ENCODE results near the gene ANKS6. TPM values are rescaled to one million over a fixed set of nuclear protein-coding genes. Genes with fewer than 3 reads are reported as not detected.

The ANKS6 gene
- total and polyA plus RNA-seq, 8 donors, result 10.7 to 75.0 (median 19.5) TPM

DNA sequence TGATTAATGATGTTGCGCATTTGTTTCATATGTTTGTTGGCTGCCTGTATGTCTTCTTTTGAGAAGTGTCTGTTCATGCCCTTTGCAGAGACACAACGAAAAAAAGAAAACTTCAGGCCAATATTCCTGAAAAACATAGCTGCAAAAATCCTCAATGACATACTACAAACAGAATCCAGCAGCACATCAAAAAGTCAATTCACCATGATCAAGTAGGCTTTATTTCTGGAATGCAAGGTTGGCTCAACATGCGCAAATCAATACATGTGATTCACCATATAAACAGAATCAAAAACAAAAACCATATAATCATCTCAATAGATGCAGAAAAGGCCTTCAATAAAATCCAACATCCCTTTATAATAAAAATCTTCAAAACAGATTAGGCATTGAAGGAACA is 1.9 kb upstream of the ANKS6 start:
- Histone ChIP-seq H3K27ac (no peak overlapping the region), H3K4me3 (no peak overlapping the region), H3K27me3 (no peaks in the 10 kb centered on the region), H3K9me3 (peaks cover 0 to 6% (median 2%) of the 10 kb centered on the region in 4 donors), H3K4me1 (peaks cover 15 to 50% (median 27%) of the 10 kb centered on the region in 4 donors), H3K36me3 (no peaks in the 10 kb centered on the region)
- TF ChIP-seq, protein P1, sequence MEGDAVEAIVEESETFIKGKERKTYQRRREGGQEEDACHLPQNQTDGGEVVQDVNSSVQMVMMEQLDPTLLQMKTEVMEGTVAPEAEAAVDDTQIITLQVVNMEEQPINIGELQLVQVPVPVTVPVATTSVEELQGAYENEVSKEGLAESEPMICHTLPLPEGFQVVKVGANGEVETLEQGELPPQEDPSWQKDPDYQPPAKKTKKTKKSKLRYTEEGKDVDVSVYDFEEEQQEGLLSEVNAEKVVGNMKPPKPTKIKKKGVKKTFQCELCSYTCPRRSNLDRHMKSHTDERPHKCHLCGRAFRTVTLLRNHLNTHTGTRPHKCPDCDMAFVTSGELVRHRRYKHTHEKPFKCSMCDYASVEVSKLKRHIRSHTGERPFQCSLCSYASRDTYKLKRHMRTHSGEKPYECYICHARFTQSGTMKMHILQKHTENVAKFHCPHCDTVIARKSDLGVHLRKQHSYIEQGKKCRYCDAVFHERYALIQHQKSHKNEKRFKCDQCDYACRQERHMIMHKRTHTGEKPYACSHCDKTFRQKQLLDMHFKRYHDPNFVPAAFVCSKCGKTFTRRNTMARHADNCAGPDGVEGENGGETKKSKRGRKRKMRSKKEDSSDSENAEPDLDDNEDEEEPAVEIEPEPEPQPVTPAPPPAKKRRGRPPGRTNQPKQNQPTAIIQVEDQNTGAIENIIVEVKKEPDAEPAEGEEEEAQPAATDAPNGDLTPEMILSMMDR (IDR thresholded peaks at IDR 0.05), result no peak
- TF ChIP-seq POLR2AphosphoS5 (IDR thresholded peaks at IDR 0.05) (no peak), EP300 (IDR thresholded peaks at IDR 0.05) (no peak), POLR2A (IDR thresholded peaks at IDR 0.05) (no peak)
- intact Hi-C loops (cut with DNase I; ENCODE audit: low total_unique reads), result no loop called here
- 96 to 100% (median 99%) methylated on average over 3 of the region's 3 CpGs for WGBS, 5 donors
- no peak for DNase-seq

DNA sequence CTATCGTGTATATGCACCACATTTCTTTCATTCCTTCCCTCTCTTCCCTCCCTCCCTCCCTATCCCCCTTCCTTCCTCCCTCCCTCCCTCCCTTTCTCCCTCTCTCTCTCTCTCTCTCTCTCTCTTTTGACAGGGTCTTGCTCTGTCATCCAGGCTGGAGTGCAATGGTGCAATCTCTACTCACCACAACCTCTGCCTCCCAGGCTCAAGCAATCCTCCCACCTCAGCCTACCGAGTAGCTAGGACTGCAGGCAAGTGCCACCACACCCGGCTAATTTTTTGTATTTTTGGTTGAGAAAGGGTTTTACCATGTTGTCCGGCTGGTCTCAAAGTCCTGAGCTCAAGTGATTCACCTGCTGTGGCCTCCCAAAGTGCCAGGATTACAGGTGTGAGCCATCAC is 1.1 kb upstream of the ANKS6 start:
- H3K36me3 ChIP-seq, result no peaks in the 10 kb centered on the region
- no peak overlapping the region for H3K27ac ChIP-seq
- peaks cover 0 to 6% (median 2%) of the 10 kb centered on the region in 4 donors for H3K9me3 ChIP-seq
- intact Hi-C loops (cut with DNase I; ENCODE audit: low total_unique reads), result no loop called here
- TF ChIP-seq EP300 (IDR thresholded peaks at IDR 0.05), result no peak
- TF ChIP-seq, protein P1 (IDR thresholded peaks at IDR 0.05), result no peak
- TF ChIP-seq POLR2AphosphoS5 (IDR thresholded peaks at IDR 0.05), result no peak
- no peak for TF ChIP-seq POLR2A (IDR thresholded peaks at IDR 0.05)
- H3K4me3 ChIP-seq, result no peak overlapping the region
- H3K27me3 ChIP-seq, result no peaks in the 10 kb centered on the region
- peaks cover 15 to 56% (median 31%) of the 10 kb centered on the region in 4 donors for H3K4me1 ChIP-seq
- WGBS, 5 donors, result 87 to 93% (median 90%) methylated on average over 4 of the region's 4 CpGs
- no peak for DNase-seq

DNA sequence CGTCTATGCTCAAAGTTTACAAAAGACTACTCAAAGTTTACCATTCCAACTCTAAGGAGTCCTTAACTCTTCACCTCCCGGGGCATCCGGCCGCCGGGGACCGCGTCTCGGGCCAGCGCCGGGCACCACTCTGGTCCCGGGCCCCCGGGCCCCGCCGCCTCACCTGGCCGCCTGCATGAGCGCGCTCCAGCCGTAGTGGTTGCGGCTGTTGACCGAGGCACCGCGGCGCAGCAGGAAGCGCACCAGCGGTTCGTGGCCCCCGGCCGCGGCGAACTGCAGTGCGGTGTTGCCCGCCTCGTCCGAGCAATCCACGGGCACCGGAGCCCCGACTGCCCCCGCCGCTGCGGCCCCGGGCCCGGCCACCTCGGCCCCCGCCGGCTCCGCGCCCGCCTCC is 388 bp downstream of the ANKS6 start:
- TF ChIP-seq POLR2A (IDR thresholded peaks at IDR 0.05), result no peak
- no peak for TF ChIP-seq POLR2AphosphoS5 (IDR thresholded peaks at IDR 0.05)
- TF ChIP-seq, protein P1 (IDR thresholded peaks at IDR 0.05), result no peak
- TF ChIP-seq EP300 (IDR thresholded peaks at IDR 0.05), result no peak
- Histone ChIP-seq H3K27me3 (no peaks in the 10 kb centered on the region), H3K27ac (peak overlapping the region; percentile 68 to 89 (median 83)), H3K4me3 (peak overlapping the region; percentile 68 to 79 (median 74)), H3K9me3 (peaks cover 0 to 6% (median 2%) of the 10 kb centered on the region in 4 donors), H3K4me1 (peaks cover 24 to 62% (median 44%) of the 10 kb centered on the region in 4 donors), H3K36me3 (no peaks in the 10 kb centered on the region)
- intact Hi-C loops (cut with DNase I; ENCODE audit: low total_unique reads), result no loop called here
- DNase-seq, result peak; percentile 46 to 72
- WGBS, 5 donors, result 0 to 5% (median 0%) methylated on average over 7 to 48 of the region's 48 CpGs

DNA sequence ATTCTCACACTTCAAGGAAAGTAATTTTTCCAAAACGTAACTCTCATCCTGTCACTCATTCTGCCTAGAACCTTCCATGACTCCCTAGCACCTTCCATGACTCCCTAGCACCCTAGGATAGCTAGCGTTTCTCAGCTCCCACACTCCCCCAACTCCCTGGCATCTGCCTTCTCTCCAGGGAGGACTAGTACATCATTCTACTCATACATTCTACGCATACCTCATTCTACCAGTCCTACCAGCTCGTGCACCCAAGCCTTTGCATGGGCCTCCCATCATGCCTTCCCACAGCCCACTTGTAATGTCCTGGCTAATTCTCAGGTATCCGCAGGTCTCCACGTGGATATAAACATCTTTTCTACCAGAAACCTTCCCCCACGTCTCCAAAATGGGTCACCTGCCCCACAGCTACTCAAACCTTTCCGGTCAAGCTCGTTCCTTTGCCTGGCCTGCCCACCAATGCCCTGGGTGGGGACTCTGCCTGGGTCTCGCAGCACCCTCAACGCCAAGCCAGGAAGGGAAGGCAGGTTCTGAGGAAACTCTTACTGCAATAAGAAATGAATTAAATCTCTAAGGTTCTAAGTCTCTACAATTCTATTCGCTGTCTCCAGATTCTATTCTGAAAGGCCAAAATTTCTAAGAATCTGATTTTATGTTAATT is 930 bp downstream of the ANKS6 start:
- peaks cover 0 to 6% (median 2%) of the 10 kb centered on the region in 4 donors for H3K9me3 ChIP-seq
- H3K27ac ChIP-seq, result peak overlapping the region in 4 of 5 donors; percentile 68 to 89 (median 78)
- WGBS, 5 donors, result 34 to 47% (median 37%) methylated on average over 12 of the region's 12 CpGs
- peak in 1 of 2 donors; percentile 30 for DNase-seq
- intact Hi-C loops (cut with DNase I; ENCODE audit: low total_unique reads), result no loop called here
- peaks cover 29 to 67% (median 49%) of the 10 kb centered on the region in 4 donors for H3K4me1 ChIP-seq
- TF ChIP-seq POLR2A (IDR thresholded peaks at IDR 0.05) (no peak), POLR2AphosphoS5 (IDR thresholded peaks at IDR 0.05) (no peak), EP300 (IDR thresholded peaks at IDR 0.05) (no peak)
- TF ChIP-seq, protein P1 (IDR thresholded peaks at IDR 0.05), result no peak
- H3K27me3 ChIP-seq, result no peaks in the 10 kb centered on the region
- H3K36me3 ChIP-seq, result no peaks in the 10 kb centered on the region
- H3K4me3 ChIP-seq, result peak overlapping the region; percentile 68 to 79 (median 74)

Measured in stomach (tissue), 9 donors.